GM19397 (cell line): ENCODE data around the gene ASB12.
"Not testable (repeated sequence)": the region's sequence is repeated elsewhere in the genome, so short reads cannot be mapped to it uniquely, and the experiment has no call there.

Source experiments
- ATAC-seq: cut with Tn5 transposase; IDR thresholded peaks from one replicate; pipeline ENCODE4 v1.9.1; 2021; ENCODE audit warnings: mild to moderate bottlenecking, moderate library complexity; ENCODE audit not compliant: unreplicated experiment

ASB12 gene, protein sequence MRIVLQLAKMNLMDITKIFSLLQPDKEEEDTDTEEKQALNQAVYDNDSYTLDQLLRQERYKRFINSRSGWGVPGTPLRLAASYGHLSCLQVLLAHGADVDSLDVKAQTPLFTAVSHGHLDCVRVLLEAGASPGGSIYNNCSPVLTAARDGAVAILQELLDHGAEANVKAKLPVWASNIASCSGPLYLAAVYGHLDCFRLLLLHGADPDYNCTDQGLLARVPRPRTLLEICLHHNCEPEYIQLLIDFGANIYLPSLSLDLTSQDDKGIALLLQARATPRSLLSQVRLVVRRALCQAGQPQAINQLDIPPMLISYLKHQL

DNA sequence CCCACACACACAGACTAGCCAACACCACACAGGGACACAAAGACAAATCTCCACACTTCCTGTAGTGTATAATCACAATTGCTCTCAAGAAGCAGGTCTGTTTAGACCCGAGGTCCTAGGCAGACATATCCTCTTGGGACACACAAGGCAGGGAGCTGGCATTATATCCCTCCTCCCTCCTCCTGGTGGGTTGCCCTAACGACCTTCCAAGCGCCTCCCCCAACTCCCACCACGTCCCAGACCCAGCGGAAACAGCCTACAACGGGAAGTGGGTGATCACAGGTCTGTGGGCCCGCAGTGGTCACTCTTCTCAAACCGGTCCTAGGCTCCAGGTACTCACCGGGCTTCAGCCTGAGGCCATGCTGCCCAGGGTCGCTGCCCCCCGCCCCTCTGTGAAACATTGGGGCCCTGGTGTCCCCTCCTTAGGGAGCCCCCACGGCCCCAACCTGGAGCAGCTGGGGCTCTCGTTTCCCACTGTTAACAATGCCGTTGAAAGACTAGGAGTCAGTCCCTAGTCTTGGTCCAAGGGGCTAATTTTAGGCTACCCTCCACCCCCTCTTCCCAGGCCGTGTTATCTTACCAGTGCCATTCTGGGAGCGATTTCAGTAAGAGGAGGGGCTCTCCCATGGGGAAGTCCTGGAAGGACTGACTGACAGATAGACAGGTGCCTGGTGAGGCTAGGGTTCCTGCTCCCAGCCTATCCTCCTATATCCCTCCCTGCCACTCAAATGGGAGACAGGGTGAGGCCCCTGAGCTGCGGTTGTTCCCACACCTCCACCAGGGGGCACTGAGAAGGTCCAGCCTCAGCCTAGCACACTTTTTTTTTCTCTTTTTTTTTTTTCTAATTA lies at the start of gene ASB12:
Gene ASB12, minus strand, starts transcription at position 485 of the 848 bp plus-strand sequence. CDS start 4,957 bp downstream, outside the sequence.
- no peak for ATAC-seq

GRCh38 chrX:64265265-64265664 lies 34.9 kb upstream of the ASB12 start:
- ATAC-seq: no peak

GRCh38 chrX:64229154-64229553 lies 1.3 kb downstream of the ASB12 start:
- ATAC-seq: no peak

- no peak for ATAC-seq
Measured at GRCh38 chrX:64218023-64218422, 12.4 kb downstream of the ASB12 start.

- not testable (repeated sequence) for ATAC-seq
Measured at GRCh38 chrX:64213989-64214388, 16.4 kb downstream of the ASB12 start.

DNA sequence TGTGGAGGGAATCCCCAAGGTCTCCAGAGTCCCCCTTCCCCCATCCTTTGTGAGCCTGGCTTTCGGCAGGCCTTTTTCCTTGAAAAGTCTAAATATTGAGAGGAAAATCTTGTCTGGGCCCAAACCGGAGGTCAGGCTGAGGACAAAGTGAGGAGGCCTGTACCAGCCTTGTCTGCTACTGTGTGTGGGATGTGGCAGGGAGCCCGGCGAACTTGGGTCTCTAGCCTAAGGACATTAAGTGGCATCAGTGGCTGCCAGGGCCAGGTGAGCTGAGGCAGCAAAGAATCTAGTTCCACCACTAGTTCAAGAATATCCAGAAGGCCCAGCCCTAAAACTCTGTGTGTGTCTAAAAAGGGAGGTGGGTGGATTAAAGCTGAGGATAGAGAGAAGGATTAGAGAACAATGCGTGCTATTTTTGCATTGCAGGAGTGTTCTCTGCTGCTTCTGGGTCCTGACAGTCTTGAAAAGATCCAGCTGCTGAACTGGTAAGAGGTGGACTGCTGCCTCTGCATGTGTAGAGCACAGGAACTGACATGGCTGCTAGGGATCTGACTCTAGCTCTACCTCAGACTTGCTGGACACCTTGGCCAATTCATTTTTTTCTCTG lies 23.7 kb downstream of the ASB12 start:
- ATAC-seq: no peak

GRCh38 chrX:64205735-64206501 lies 24.5 kb downstream of the ASB12 start:
- peak; percentile 86 for ATAC-seq

DNA sequence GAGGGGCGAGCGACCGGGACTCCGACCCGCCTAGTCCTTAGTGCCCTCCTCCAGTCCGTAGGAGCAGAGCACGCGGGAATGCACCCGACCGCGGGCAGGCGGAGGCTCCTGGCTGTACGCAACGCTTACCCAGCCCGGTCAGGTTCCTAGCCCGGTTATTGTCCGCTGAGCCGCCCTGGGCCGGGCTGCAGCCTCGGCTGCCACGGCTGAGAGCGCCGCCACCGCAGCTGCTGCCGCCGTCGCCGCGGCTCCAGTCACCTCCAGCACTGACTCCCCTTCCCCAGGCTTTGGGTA lies 25.0 kb downstream of the ASB12 start, which contains the start of gene AMER1:
Gene AMER1, minus strand, starts transcription at position 268 of the 294 bp plus-strand sequence. CDS start 12,422 bp downstream, outside the sequence.
- ATAC-seq: peak; percentile 42

DNA sequence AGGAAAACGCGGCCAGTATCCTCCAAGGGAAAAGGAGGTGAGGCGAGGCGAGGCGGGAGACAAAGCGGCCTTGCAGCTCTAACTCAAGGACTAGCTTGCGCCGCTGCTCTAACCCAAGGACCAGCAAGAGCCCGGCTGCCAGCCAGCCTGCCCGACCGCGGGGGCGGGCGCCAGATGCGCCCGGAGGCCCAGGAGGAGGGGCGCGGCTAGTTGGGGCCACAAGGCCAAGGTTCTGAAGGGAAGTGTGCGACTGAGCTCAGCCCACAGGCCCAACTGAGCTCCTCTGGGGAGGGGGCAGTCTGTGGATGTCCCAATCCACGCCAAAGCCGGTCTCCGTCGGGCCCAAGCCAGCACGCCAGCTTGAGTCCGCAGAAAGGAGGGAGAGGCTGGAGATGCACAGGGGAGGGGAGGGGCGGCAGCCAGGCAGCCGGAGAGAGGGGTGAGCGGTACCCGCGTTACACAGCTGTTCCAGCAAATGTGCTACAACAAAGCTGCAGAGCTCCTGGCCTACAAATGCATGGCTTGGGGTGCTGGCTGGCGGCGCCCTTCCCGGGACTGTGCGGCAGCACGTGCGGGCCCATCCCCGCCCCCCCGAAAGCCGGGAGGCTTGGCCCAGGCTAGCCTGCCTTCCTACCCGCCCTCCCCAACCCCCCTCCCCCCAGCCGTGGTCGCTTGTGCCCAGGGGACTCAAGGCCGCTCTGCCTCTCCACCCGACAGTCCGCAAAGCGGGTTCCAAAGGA lies 25.5 kb downstream of the ASB12 start:
- peak; percentile 5 for ATAC-seq

DNA sequence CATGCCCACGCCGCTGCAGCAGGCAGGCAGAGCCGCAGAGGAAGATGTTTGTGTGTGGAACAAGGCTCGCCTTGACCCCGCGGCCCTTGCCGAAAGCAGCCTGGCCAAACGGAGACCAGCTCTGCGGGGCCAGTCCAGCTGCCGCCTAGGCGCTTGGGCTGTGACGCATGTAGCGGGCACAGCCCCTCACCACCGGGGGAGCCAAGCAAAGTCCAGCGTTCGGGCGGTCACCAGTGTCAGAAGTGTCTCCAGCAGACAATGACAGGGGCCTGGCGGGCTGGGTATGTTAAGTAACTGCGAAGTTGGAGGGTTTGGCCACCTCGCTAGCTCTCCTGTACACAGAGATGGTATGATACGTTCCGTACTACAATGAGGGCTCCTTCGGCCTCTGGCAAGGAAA lies 26.2 kb downstream of the ASB12 start:
- ATAC-seq: no peak

GRCh38 chrX:64202808-64203325 lies 27.5 kb downstream of the ASB12 start:
- no peak for ATAC-seq

DNA sequence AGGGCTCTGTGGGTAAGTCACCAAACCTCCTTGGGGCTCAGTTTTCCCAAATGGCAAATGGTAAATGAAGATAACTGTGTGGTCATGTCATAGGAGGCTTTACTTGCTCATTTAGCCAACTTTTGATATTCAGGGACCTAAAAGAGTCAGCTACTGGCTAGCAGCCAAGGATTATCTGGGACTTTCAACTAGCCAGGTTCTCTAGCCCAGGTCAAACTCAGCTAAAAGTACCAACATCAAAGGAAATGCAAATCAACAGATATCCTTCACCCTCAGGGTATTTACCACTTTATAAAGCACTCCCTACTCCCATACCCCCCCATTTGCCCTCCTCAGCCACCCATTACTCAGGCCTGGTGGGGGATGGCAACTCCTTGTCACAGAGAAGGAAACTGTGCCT lies 32.4 kb downstream of the ASB12 start:
- ATAC-seq: no peak

GRCh38 chrX:64196606-64197005 lies 33.8 kb downstream of the ASB12 start:
- no peak for ATAC-seq

DNA sequence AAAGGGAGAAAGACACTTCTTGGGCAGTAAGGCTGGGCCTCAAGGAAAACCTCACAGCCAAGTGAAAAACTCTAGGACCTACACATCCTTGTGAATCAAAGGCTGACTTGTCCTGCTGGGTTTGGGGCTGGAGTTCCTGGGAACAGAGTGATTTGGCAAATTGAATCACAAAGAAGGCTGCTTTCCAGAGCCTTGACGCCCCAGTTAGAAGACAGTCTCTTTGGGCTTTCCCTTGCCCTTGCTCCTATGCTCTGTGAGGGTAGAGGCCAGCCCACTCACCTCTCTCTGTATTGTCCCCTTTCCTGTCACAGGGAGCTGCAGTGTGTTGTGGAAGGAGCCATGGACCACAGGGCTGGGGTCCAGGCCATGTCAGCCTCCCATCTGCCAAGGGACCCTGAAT lies 34.5 kb downstream of the ASB12 start:
- ATAC-seq: no peak

- no peak for ATAC-seq
Measured at GRCh38 chrX:64192673-64193072, 37.7 kb downstream of the ASB12 start.

DNA sequence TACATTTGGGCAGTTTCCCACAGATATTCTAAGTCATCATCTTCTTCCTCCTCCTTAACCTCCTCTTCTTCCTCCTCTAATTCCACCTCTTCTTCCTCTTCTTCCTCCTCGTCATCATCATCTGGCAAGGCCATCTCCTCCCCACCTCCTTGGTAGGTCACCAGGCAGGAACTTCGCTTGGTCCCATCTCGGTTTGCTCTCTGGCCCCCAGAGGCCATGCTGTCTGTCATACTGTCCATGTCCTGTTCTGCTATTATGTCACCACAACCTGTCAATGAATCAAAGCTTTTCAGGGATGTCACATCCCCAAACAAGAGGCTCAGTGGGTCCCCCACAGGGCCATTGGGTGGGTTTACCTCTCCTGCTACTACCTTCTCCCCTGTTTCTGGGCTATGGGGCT lies 38.4 kb downstream of the ASB12 start:
- ATAC-seq: no peak

DNA sequence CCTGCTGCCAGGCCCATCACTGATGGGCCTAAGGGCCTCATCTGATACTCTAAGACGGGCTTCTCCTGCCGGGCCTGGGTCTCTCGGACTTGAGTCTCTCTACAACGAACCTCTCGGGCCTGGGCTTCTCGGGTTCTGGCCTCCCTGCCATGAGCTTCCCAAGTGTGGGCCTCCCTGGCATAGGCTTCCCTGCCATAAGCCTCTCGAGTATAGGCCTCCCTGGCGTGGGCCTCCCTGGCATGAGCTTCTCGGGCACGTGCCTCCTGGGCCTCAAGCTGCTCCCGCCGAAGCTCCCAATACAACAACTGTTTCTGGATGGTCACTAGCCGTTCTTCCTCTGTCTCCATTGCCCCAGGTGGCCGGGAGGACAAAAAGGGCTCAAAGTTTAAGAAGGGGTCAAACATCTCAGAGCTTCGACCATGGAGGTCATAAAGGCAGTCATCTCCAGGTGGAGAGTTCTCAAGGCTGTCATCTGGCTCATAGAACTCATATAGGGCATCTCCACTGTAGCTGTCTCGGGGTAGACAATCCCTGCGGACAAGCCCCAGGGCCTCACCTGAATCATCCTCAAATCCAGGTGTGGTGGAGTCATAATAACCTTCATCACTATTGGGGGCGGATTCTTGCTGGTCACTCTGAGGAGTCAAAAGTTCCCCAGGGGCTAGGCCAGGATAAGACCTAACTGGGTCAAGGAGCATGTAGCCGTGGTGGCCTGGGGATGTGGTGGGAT lies 39.0 kb downstream of the ASB12 start:
- ATAC-seq: no peak

DNA sequence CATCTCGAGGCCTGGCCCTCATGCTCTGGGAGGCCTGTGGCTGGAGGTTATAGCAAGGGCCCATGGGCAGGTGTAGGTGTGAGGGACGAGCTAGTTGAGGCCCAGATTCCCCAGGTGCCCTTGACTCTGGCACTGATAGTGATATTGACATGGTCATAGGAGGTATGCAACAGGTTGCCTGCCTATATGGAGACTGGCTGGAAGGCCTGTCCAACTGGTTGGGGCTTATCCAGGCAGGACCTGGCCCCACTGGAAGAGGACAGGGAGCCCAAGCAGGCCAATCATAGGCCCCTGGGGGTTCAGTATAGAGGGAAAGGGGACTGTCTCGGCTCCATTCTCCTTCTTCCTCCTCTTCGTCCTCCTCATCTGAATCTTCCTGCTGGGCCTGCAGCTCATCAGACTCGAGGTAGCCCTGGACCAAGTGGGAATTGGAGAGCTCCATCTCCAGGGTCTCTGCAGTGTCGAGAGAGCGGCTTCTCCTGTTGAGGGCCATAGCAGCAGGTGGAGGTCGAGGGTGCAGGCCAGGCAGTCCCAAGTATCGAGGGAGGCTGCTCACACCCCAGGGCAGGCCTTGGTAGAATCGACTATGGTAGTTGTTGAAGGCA lies 40.2 kb downstream of the ASB12 start:
- ATAC-seq: no peak

DNA sequence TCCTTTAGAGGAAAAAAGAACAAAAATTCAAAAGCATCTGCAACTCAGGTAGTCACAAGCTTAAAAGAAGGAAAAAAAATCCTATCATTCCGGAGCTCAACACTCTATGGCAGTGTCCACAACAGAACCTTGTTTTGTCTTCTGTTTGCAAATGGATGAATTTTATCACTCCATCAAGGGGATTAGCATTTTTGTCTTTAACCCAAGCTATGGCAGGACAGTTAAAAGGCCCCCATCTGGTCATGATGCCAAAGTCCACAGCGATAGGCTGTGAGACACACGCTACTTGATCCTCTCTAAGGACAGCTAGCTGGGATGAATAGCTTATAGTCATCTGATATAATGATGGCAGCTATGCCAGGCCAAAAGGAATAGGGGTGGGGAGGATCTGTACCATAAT lies 41.5 kb downstream of the ASB12 start:
- no peak for ATAC-seq
